ENCODE measurements around the gene RYK.
"Not testable (repeated sequence)": the region's sequence is repeated elsewhere in the genome, so short reads cannot be mapped to it uniquely, and the experiment has no call there.

The RYK gene

GRCh38 chr3:134250717-134251220 is at the start of gene RYK:
Gene RYK, minus strand, starts transcription at chr3:134250859. Its CDS starts 205 bp downstream, at chr3:134250654.
- peak; percentile 74 for DNase-seq

- no peak for DNase-seq
Observed at GRCh38 chr3:134299888-134300206, 49.2 kb upstream of the RYK start.

- DNase-seq, result peak; percentile 6
Observed at GRCh38 chr3:134299185-134299887, 48.7 kb upstream of the RYK start.

GRCh38 chr3:134298249-134298648 is 47.6 kb upstream of the RYK start:
- DNase-seq, result no peak

GRCh38 chr3:134296616-134297015 is 46.0 kb upstream of the RYK start:
- no peak for DNase-seq

- DNase-seq, result no peak
Observed at GRCh38 chr3:134295930-134296329, 45.3 kb upstream of the RYK start.

GRCh38 chr3:134294302-134295280 is 43.9 kb upstream of the RYK start:
- DNase-seq, result peak; percentile 92

- DNase-seq, result no peak
Observed at GRCh38 chr3:134291319-134292254, 40.9 kb upstream of the RYK start.

GRCh38 chr3:134287512-134287911 is 36.9 kb upstream of the RYK start:
- no peak for DNase-seq

GRCh38 chr3:134284438-134284837 is 33.8 kb upstream of the RYK start:
- DNase-seq, result no peak

- no peak for DNase-seq
Observed at GRCh38 chr3:134282659-134283047, 32.0 kb upstream of the RYK start.

GRCh38 chr3:134281912-134282658 is 31.4 kb upstream of the RYK start:
- DNase-seq, result no peak

- no peak for DNase-seq
Observed at GRCh38 chr3:134279466-134279865, 28.8 kb upstream of the RYK start.

- no peak for DNase-seq
Observed at GRCh38 chr3:134277066-134277660, 26.5 kb upstream of the RYK start.

GRCh38 chr3:134276086-134276485 is 25.4 kb upstream of the RYK start:
- no peak for DNase-seq

GRCh38 chr3:134275110-134275509 is 24.5 kb upstream of the RYK start:
- DNase-seq, result not testable (repeated sequence)

GRCh38 chr3:134274571-134274970 is 23.9 kb upstream of the RYK start:
- DNase-seq, result no peak

- no peak for DNase-seq
Observed at GRCh38 chr3:134267996-134268395, 17.3 kb upstream of the RYK start.

GRCh38 chr3:134260987-134261386 is 10.3 kb upstream of the RYK start:
- no peak for DNase-seq

GRCh38 chr3:134258761-134259347 is 8.2 kb upstream of the RYK start:
- no peak for DNase-seq

- DNase-seq, result no peak
Observed at GRCh38 chr3:134255404-134255803, 4.7 kb upstream of the RYK start.
